ENCODE measurements around the gene CLCN5.

Gene CLCN5

DNA sequence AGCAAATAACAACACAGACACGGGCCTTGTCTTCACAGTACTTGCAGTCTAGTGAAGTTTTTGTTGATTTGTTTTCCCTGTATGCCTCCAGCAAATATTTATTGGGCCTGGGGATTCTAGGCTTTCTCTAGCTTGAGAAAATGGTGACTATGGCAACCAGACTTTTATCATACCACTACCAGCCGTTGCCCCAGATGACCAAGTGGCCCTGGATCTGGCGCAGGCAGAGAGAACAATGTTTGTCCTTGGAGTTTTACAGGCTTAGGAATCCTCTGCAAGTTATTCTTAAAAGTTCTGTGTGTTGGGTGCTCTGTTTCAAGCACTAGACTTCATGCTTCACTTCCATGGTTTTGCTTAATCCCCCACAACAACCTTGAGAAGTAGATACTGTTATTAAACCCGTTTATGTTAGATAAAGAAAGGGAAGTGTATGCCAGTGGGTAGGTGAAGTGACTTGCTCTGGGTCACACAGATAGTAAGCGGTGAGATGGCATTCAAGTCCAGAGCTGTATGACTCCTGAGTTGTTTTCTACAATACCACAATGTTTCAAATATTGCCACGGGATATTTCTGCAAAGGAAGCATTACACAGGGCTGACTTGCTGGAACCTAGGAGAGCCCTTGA is 183.8 kb downstream of the CLCN5 start:
- Histone ChIP-seq H3K79me2 (ENCODE audit: insufficient read depth, low read length) (no peaks in the 10 kb centered on the region), H3K9ac (ENCODE audit: low read length) (no peak overlapping the region), H3K4me2 (ENCODE audit: low read depth, low read length, poor library complexity, severe bottlenecking) (no peak overlapping the region), H2AFZ (ENCODE audit: low read depth, low read length, severe bottlenecking) (no peak overlapping the region), H3K4me3 (ENCODE audit: insufficient read depth, low read length, poor library complexity, severe bottlenecking) (no peak overlapping the region), H3F3A (ENCODE audit: insufficient read depth) (no peaks in the 10 kb centered on the region), H4K20me1 (ENCODE audit: low read depth, low read length) (no peaks in the 10 kb centered on the region), H3K27me3 (ENCODE audit: low read length) (no peaks in the 10 kb centered on the region), H3K9me3 (ENCODE audit: insufficient read depth, low read length) (no peaks in the 10 kb centered on the region), H3K27ac (ENCODE audit: low read depth, low read length) (no peak overlapping the region), H3K9me2 (replicated peaks; ENCODE audit: insufficient read depth, low read length) (no peaks in the 10 kb centered on the region), H3K36me3 (ENCODE audit: low read length) (no peaks in the 10 kb centered on the region)
- TF ChIP-seq EZH2phosphoT487 (conservative IDR thresholded peaks at IDR 0.05; ENCODE audit: low read length), result no peak

DNA sequence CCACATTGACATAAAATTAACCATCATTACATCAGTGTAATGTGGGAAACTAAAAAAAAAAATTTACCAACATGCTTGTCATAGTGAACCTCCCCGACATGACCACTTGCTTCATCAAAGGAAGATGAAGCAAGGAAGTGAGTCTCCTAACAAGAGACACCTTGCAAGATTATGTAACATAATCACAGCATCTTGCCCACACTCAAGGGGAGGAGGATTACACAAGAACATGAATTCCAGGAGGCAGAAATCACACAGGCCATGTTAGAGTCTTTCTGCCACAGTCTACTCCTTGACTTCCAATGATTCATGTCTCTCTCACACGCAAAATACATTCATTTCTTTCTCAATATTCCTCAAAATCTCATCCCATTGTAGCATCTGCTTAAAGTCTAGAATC is 185.1 kb downstream of the CLCN5 start:
- no peak overlapping the region for H3K27ac ChIP-seq (ENCODE audit: low read depth, low read length)
- H3K36me3 ChIP-seq (ENCODE audit: low read length), result no peaks in the 10 kb centered on the region
- H3K4me3 ChIP-seq (ENCODE audit: insufficient read depth, low read length, poor library complexity, severe bottlenecking), result no peak overlapping the region
- H3K9me2 ChIP-seq (replicated peaks; ENCODE audit: insufficient read depth, low read length), result no peaks in the 10 kb centered on the region
- no peak overlapping the region for H3K4me2 ChIP-seq (ENCODE audit: low read depth, low read length, poor library complexity, severe bottlenecking)
- H3K27me3 ChIP-seq (ENCODE audit: low read length), result no peaks in the 10 kb centered on the region
- no peak overlapping the region for H3K9ac ChIP-seq (ENCODE audit: low read length)
- no peaks in the 10 kb centered on the region for H4K20me1 ChIP-seq (ENCODE audit: low read depth, low read length)
- no peaks in the 10 kb centered on the region for H3F3A ChIP-seq (ENCODE audit: insufficient read depth)
- H3K9me3 ChIP-seq (ENCODE audit: insufficient read depth, low read length), result no peaks in the 10 kb centered on the region
- no peaks in the 10 kb centered on the region for H3K79me2 ChIP-seq (ENCODE audit: insufficient read depth, low read length)
- no peak overlapping the region for H2AFZ ChIP-seq (ENCODE audit: low read depth, low read length, severe bottlenecking)
- TF ChIP-seq CTCF (IDR thresholded peaks at IDR 0.05; ENCODE audit: insufficient read depth, low read length, poor library complexity, severe bottlenecking) (no peak), EZH2phosphoT487 (conservative IDR thresholded peaks at IDR 0.05; ENCODE audit: low read length) (no peak)

- Histone ChIP-seq H3K9me2 (replicated peaks; ENCODE audit: insufficient read depth, low read length) (no peaks in the 10 kb centered on the region), H3K27ac (ENCODE audit: low read depth, low read length) (no peak overlapping the region), H2AFZ (ENCODE audit: low read depth, low read length, severe bottlenecking) (no peak overlapping the region), H3K79me2 (ENCODE audit: insufficient read depth, low read length) (no peaks in the 10 kb centered on the region), H4K20me1 (ENCODE audit: low read depth, low read length) (no peaks in the 10 kb centered on the region), H3F3A (ENCODE audit: insufficient read depth) (no peaks in the 10 kb centered on the region), H3K4me3 (ENCODE audit: insufficient read depth, low read length, poor library complexity, severe bottlenecking) (no peak overlapping the region), H3K9me3 (ENCODE audit: insufficient read depth, low read length) (no peaks in the 10 kb centered on the region), H3K27me3 (ENCODE audit: low read length) (no peaks in the 10 kb centered on the region), H3K4me2 (ENCODE audit: low read depth, low read length, poor library complexity, severe bottlenecking) (no peak overlapping the region), H3K36me3 (ENCODE audit: low read length) (no peaks in the 10 kb centered on the region), H3K9ac (ENCODE audit: low read length) (no peak overlapping the region)
- TF ChIP-seq CTCF (IDR thresholded peaks at IDR 0.05; ENCODE audit: insufficient read depth, low read length, poor library complexity, severe bottlenecking) (no peak), EZH2phosphoT487 (conservative IDR thresholded peaks at IDR 0.05; ENCODE audit: low read length) (no peak)
These were observed 185.9 kb downstream of the CLCN5 start for GRCh38 chrX:50108264-50108663.

GRCh38 chrX:50111742-50112141 is 189.3 kb downstream of the CLCN5 start:
- Histone ChIP-seq H4K20me1 (ENCODE audit: low read depth, low read length) (no peaks in the 10 kb centered on the region), H3K9me3 (ENCODE audit: insufficient read depth, low read length) (no peaks in the 10 kb centered on the region), H3K27me3 (ENCODE audit: low read length) (no peaks in the 10 kb centered on the region), H3K9me2 (replicated peaks; ENCODE audit: insufficient read depth, low read length) (no peaks in the 10 kb centered on the region), H2AFZ (ENCODE audit: low read depth, low read length, severe bottlenecking) (no peak overlapping the region), H3K4me2 (ENCODE audit: low read depth, low read length, poor library complexity, severe bottlenecking) (no peak overlapping the region), H3K79me2 (ENCODE audit: insufficient read depth, low read length) (no peaks in the 10 kb centered on the region), H3K36me3 (ENCODE audit: low read length) (no peaks in the 10 kb centered on the region), H3F3A (ENCODE audit: insufficient read depth) (no peaks in the 10 kb centered on the region), H3K9ac (ENCODE audit: low read length) (no peak overlapping the region), H3K4me3 (ENCODE audit: insufficient read depth, low read length, poor library complexity, severe bottlenecking) (no peak overlapping the region), H3K27ac (ENCODE audit: low read depth, low read length) (no peak overlapping the region)
- TF ChIP-seq EZH2phosphoT487 (conservative IDR thresholded peaks at IDR 0.05; ENCODE audit: low read length) (no peak), CTCF (IDR thresholded peaks at IDR 0.05; ENCODE audit: insufficient read depth, low read length, poor library complexity, severe bottlenecking) (no peak)

All from SU-DHL-6 (cell line).